ENCODE data around the gene SLF2.

Gene SLF2

GRCh38 chr10:100982916-100983830 lies 70.4 kb downstream of the SLF2 start:
- DNase-seq, result no peak

- DNase-seq, result no peak
These were observed 71.3 kb downstream of the SLF2 start for GRCh38 chr10:100983868-100984671.

- no peak for DNase-seq
These were observed 72.0 kb downstream of the SLF2 start for GRCh38 chr10:100984672-100985177.

- DNase-seq, result no peak
These were observed 72.6 kb downstream of the SLF2 start for GRCh38 chr10:100985336-100985735.

GRCh38 chr10:100986623-100986951 lies 73.8 kb downstream of the SLF2 start:
- no peak for DNase-seq

GRCh38 chr10:100986952-100987684 lies 74.4 kb downstream of the SLF2 start, which contains the start of the genes MRPL43 and TWNK:
Gene MRPL43 (minus strand): TSS chr10:100987497. CDS start chr10:100987443, 54 bp downstream.
Gene TWNK (plus strand): TSS chr10:100987543. CDS start chr10:100988211, 668 bp downstream.
- DNase-seq, result peak; percentile 87

GRCh38 chr10:100987685-100988049 lies 74.9 kb downstream of the SLF2 start:
- DNase-seq, result no peak

- no peak for DNase-seq
These were observed 75.4 kb downstream of the SLF2 start for GRCh38 chr10:100988166-100988565.

- DNase-seq, result no peak
These were observed 76.3 kb downstream of the SLF2 start for GRCh38 chr10:100989088-100989487.

GRCh38 chr10:100993986-100994708 lies 81.4 kb downstream of the SLF2 start:
- DNase-seq, result peak; percentile 23

- DNase-seq, result no peak
These were observed 82.4 kb downstream of the SLF2 start for GRCh38 chr10:100995181-100995580.

- DNase-seq, result peak; percentile 18
These were observed 84.1 kb downstream of the SLF2 start for GRCh38 chr10:100996678-100997359.

- DNase-seq, result peak; percentile 91
These were observed 84.8 kb downstream of the SLF2 start for GRCh38 chr10:100997360-100998182.

- peak; percentile 73 for DNase-seq
These were observed 85.6 kb downstream of the SLF2 start for GRCh38 chr10:100998183-100998990.

GRCh38 chr10:100998991-100999741 lies 86.4 kb downstream of the SLF2 start:
- peak; percentile 84 for DNase-seq

- DNase-seq, result no peak
These were observed 87.0 kb downstream of the SLF2 start, which contains the start of gene LZTS2 for GRCh38 chr10:100999742-101000126. Gene LZTS2 (plus strand): TSS chr10:100999808. CDS start chr10:101002539, 2,731 bp downstream.

- peak; percentile 23 for DNase-seq
These were observed 87.6 kb downstream of the SLF2 start for GRCh38 chr10:101000127-101000914.
